GM12878 (cell line): Measurements from ENCODE around the gene KIF6. TPM values are rescaled to one million over a fixed set of nuclear protein-coding genes. Genes with fewer than 3 reads are reported as not detected.

Source experiments
- BMI1 ChIP-seq: fragments of 450-650 bp; IDR thresholded peaks from 2 replicates; pipeline ENCODE4 v1.6.1; 2016; ENCODE audit warnings: mild to moderate bottlenecking, moderate library complexity, borderline replicate concordance
- ESRRA ChIP-seq: IDR thresholded peaks from 2 replicates; pipeline ENCODE4 v1.6.1; 2012; ENCODE audit warnings: mild to moderate bottlenecking, low read length, improper control_type of control experiment
- FOXM1 ChIP-seq: IDR thresholded peaks from 2 replicates; pipeline ENCODE4 v1.6.1; 2012; ENCODE audit warnings: low read depth, mild to moderate bottlenecking, inconsistent platforms, low read length, moderate library complexity
- PAX5 ChIP-seq: IDR thresholded peaks from 2 replicates; pipeline ENCODE4 v1.6.1; 2011; ENCODE audit warnings: low read depth, low read length, borderline replicate concordance
- RAD51 ChIP-seq: fragments of 450-650 bp; IDR thresholded peaks from 2 replicates; pipeline ENCODE4 v1.6.1; 2016; ENCODE audit warnings: moderate library complexity, mild to moderate bottlenecking, inconsistent platforms
- TBL1XR1 ChIP-seq: IDR thresholded peaks from 2 replicates; pipeline ENCODE4 v1.6.1; 2012; ENCODE audit warnings: low read depth, low read length, improper control_type of control experiment
- TCF3 ChIP-seq: IDR thresholded peaks from 2 replicates; pipeline ENCODE4 v1.6.1; 2012; ENCODE audit warnings: low read depth, mild to moderate bottlenecking, low read length, borderline replicate concordance; ENCODE audit not compliant: insufficient read depth
- ZNF622 ChIP-seq: fragments of 450-650 bp; IDR thresholded peaks from 2 replicates; pipeline ENCODE4 v1.6.1; 2017; ENCODE audit warnings: mild to moderate bottlenecking, inconsistent platforms
- polyA plus RNA-seq, 11 experiments: library from polyadenylated mRNA; depleted of rRNA in 4 of 11; unstranded in 6 of 11; stranded (reverse) in 5 of 11; fragments of >200 nt; fragmentation: Nextera tagmentation in 4 of 11; fragmentation: Illumina TruSeq in 1 of 11; extraction: Ambion mirVana in 4 of 11; extraction: Trizol in 1 of 11; gene quantifications; 1 replicate in 1 of 11; 2 replicates in 10 of 11; pipeline versions ENCODE4 v1.2.1 to v1.2.3, GENCODE V29; 2011 to 2016; ENCODE audit warnings: inconsistent platforms in 2 of 11, missing spikeins in 2 of 11, low read depth in 1 of 11
- total RNA-seq, 4 experiments: library from RNA; depleted of rRNA in 3 of 4; stranded (reverse); fragments of >200 nt in 3 of 4; fragmentation: Illumina TruSeq in 1 of 4; extraction: Trizol in 1 of 4; gene quantifications; 2 replicates each; pipeline versions ENCODE4 v1.2.1 to v1.2.3, GENCODE V29; 2013 to 2021
- TF ChIP-seq, protein P1 (sequence below): fragments of 450-650 bp; conservative IDR thresholded peaks from 2 replicates; pipeline ENCODE4 v1.6.1; 2017; ENCODE audit warnings: mild to moderate bottlenecking, moderate library complexity
- TF ChIP-seq, protein P2 (sequence below): fragments of 450-650 bp; formaldehyde crosslinking; IDR thresholded peaks from 2 replicates; pipeline ENCODE4 v1.4.0; 2020; ENCODE audit warnings: mild to moderate bottlenecking, moderate library complexity

Gene KIF6
- total and polyA plus RNA-seq, 10 of the 15 experiments (the other 5 are each of a cell fraction or from before 2014, with no cell fraction given): 0.09 to 1.0 (median 0.28) TPM

DNA sequence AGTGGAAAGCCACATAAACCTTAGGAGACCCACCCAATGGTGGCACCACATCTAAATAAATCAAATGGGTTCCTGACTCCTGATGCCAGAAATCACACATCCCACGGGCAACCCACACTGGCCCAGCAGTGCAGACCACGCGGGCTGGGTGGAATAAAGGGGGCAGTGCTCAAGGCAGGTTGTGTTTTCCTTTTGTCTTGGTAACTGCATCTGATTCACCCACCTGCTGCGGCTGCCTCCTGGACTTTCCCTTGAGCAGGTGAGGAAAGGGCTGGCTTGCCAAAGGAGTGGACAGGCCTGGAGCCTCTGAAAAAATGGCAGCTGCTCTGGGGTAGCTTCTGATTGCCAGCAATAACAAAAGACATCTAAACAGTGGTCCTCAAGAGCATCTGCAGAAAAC, 283.2 kb downstream of the KIF6 start (continued):
- TF ChIP-seq, protein P1, sequence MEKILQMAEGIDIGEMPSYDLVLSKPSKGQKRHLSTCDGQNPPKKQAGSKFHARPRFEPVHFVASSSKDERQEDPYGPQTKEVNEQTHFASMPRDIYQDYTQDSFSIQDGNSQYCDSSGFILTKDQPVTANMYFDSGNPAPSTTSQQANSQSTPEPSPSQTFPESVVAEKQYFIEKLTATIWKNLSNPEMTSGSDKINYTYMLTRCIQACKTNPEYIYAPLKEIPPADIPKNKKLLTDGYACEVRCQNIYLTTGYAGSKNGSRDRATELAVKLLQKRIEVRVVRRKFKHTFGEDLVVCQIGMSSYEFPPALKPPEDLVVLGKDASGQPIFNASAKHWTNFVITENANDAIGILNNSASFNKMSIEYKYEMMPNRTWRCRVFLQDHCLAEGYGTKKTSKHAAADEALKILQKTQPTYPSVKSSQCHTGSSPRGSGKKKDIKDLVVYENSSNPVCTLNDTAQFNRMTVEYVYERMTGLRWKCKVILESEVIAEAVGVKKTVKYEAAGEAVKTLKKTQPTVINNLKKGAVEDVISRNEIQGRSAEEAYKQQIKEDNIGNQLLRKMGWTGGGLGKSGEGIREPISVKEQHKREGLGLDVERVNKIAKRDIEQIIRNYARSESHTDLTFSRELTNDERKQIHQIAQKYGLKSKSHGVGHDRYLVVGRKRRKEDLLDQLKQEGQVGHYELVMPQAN: no peak
- no peak for TF ChIP-seq ZNF622
- no peak for TF ChIP-seq PAX5
- no peak for TF ChIP-seq FOXM1
- no peak for TF ChIP-seq BMI1
- no peak for TF ChIP-seq TCF3
- no peak for TF ChIP-seq TBL1XR1
- no peak for TF ChIP-seq RAD51
- TF ChIP-seq ESRRA: no peak
- TF ChIP-seq, protein P2, sequence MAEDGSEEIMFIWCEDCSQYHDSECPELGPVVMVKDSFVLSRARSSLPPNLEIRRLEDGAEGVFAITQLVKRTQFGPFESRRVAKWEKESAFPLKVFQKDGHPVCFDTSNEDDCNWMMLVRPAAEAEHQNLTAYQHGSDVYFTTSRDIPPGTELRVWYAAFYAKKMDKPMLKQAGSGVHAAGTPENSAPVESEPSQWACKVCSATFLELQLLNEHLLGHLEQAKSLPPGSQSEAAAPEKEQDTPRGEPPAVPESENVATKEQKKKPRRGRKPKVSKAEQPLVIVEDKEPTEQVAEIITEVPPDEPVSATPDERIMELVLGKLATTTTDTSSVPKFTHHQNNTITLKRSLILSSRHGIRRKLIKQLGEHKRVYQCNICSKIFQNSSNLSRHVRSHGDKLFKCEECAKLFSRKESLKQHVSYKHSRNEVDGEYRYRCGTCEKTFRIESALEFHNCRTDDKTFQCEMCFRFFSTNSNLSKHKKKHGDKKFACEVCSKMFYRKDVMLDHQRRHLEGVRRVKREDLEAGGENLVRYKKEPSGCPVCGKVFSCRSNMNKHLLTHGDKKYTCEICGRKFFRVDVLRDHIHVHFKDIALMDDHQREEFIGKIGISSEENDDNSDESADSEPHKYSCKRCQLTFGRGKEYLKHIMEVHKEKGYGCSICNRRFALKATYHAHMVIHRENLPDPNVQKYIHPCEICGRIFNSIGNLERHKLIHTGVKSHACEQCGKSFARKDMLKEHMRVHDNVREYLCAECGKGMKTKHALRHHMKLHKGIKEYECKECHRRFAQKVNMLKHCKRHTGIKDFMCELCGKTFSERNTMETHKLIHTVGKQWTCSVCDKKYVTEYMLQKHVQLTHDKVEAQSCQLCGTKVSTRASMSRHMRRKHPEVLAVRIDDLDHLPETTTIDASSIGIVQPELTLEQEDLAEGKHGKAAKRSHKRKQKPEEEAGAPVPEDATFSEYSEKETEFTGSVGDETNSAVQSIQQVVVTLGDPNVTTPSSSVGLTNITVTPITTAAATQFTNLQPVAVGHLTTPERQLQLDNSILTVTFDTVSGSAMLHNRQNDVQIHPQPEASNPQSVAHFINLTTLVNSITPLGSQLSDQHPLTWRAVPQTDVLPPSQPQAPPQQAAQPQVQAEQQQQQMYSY (CRISPR knock-in tag): no peak
